Measurements from ENCODE around the gene TIMM13.
"Not testable (repeated sequence)": the region's sequence is repeated elsewhere in the genome, so short reads cannot be mapped to it uniquely, and the experiment has no call there.

Gene TIMM13

DNA sequence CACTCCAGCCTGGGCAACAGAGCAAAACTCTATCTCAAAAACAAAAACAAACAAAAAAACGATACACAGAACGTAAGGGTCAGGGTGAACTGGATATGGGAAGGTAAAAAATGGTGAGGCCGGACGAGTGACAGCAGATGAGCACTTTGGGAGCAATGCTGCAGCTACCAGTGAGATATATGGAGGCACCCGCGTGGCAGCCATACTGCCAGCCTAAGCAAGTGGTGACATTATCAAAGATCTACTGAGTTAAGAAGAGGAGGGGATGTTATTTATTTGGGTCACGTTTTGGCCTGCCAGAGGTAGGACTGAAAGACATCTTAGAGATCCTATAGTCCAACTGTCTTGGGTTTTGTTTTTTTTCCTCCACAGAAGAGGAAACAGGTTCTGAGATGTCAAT lies 14.2 kb downstream of the TIMM13 start:
- no peak for DNase-seq

- DNase-seq: no peak
These were observed 14.9 kb downstream of the TIMM13 start for GRCh38 chr19:2412449-2412848.

DNA sequence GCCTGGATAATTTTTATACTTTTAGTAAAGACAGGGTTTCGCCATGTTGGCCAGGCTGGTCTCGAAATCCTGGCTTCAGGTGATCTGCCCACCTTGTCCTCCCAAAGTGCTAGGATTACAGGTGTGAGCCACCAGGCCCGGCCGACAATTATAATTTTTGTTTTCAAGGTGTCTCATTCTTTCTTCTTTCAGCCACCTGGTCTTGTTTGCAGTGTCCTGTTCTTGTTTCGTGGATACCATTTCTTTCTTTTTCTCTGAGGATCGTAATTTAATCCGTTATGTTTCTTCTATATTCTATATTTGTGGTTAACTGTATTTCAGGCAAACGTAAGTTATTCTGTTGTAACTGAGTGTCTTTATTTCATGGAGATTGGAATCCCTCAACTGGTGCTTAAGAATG lies 15.7 kb downstream of the TIMM13 start:
- no peak for DNase-seq

DNA sequence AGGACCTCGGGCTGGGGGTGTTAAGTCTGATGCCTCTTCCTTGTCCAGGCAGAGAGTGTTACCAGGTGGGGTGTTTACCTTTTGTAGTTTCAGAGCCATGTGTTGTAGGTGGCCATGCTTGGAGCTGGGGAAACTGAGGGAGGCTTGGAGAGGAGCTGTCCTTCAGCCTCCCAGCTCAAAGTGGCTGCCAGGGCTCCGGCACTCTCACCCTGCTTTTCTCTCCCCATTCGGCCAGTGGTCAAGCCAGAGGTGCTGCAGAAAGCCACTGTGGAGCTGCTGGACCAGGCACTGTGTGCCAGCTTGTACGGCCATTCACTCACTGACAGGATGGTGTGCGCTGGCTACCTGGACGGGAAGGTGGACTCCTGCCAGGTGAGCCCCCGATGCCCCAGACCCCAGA lies 17.4 kb downstream of the TIMM13 start:
- DNase-seq: no peak

DNA sequence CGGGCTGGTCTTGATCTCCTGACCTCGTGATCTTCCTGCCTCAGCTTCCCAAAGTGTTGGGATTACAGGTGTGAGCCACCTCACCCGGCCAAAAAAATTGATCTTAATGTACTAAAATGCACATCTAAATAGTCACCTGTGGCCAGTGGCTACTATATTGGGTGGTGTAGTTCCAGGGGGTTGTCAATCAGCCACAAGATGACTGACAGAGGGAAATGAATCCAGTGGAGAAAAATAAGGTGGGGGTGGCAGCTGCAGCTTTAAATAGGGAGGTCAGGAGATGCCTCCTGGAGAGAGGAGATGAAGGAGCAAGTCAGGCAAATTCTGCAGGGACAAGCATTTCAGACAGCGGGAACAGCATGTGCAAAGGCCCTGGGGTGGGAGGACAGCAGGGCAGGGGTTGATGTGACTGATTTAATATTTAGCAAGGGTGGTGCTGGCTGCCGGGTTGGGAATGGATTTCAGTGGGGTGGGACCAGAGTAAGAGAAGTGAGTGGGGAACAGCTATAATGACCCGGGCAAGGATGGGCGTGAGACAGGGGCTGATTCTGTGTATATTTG lies 18.0 kb downstream of the TIMM13 start:
- no peak for DNase-seq

DNA sequence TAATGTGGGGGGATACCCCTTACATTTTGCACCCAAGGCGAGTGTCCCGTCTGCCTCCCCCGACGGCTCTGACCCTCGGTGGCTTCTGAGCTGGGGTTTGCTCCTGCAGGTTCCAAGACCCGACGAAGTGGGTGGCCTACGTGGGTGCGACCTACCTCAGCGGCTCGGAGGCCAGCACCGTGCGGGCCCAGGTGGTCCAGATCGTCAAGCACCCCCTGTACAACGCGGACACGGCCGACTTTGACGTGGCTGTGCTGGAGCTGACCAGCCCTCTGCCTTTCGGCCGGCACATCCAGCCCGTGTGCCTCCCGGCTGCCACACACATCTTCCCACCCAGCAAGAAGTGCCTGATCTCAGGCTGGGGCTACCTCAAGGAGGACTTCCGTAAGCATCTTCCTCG lies 19.1 kb downstream of the TIMM13 start:
- no peak for DNase-seq

GRCh38 chr19:2399582-2399981 lies 27.8 kb downstream of the TIMM13 start:
- no peak for DNase-seq

DNA sequence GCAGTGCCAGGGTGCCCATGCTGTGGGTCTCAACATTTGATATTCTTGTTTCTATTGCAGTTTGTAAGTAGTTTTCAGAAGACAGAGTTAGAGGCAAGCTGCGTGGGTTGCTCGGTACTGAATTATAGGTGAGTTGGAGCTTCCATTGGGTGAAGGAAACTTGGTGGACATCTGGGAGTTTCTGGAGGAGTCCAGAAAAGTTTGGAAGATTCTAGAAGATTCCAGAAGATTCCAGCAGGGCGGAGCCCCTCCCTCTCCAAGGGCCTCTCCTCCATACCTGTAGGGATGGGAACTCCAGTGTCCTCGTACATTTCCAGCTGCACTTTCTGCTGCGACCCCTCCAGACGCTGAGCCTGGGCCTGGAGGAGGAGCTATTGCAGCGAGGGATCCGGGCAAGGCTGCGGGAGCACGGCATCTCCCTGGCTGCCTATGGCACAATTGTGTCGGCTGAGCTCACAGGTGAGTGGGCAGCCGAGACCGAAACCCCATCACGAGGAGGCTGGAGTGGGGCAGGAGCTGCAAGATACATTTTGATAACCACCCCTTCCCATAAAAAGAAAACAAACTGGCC lies 28.6 kb downstream of the TIMM13 start:
- DNase-seq: no peak

- not testable (repeated sequence) for DNase-seq
These were observed 30.2 kb downstream of the TIMM13 start for GRCh38 chr19:2397173-2397572.

DNA sequence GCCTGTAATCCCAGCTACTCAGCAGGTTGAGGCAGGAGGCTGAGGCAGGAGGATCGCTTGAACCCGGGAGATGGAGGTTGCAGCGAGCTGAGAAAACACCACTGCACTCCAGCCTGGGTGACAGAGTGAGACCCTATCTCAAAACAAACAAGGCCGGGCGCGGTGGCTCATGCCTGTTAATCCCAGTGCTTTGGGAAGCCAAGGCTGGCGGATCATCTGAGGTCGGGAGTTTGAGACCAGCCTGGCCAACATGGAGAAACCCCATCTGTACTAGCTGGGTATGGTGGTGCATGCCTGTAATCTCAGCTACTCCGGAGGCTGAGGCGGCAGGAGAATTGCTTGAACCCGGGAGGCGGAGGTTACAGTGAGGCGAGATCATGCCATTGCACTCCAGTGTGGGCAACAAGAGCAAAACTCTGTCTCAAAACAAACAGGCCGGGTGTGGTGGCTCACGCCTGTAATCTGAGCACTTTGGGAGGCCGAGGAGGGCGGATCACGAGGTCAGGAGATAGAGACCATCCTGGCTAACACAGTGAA lies 32.0 kb downstream of the TIMM13 start:
- not testable (repeated sequence) for DNase-seq

GRCh38 chr19:2394442-2395292 lies 32.7 kb downstream of the TIMM13 start:
- DNase-seq: peak in 1 of 2 donors; percentile 63

- no peak for DNase-seq
These were observed 33.3 kb downstream of the TIMM13 start for GRCh38 chr19:2394054-2394441.

GRCh38 chr19:2392899-2393298 lies 34.5 kb downstream of the TIMM13 start:
- DNase-seq: not testable (repeated sequence)

DNA sequence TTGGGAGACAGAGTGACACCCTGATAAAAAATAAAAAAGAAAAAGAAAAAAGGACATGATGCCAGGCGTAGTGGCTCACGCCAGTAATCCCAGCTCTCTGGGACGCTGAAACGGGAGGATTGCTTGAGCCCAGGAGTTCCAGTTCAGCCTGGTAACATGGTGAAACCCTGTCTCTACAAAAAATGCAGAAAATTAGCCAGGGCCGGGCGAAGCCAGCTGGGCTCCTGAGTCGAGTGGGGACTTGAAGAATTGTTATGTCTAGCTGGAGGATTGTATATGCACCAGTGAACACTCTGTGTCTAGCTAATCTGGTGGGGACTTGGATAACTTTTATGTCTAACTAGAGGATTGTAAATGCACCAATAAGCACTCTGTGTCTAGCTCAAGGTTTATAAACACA lies 35.0 kb downstream of the TIMM13 start:
- DNase-seq: no peak

- DNase-seq: no peak
These were observed 36.2 kb downstream of the TIMM13 start for GRCh38 chr19:2391118-2391725.

GRCh38 chr19:2389594-2389993 lies 37.8 kb downstream of the TIMM13 start:
- DNase-seq: no peak

GRCh38 chr19:2387367-2388288 lies 39.8 kb downstream of the TIMM13 start:
- no peak for DNase-seq

- no peak for DNase-seq
These were observed 42.2 kb downstream of the TIMM13 start for GRCh38 chr19:2385053-2385721.

DNA sequence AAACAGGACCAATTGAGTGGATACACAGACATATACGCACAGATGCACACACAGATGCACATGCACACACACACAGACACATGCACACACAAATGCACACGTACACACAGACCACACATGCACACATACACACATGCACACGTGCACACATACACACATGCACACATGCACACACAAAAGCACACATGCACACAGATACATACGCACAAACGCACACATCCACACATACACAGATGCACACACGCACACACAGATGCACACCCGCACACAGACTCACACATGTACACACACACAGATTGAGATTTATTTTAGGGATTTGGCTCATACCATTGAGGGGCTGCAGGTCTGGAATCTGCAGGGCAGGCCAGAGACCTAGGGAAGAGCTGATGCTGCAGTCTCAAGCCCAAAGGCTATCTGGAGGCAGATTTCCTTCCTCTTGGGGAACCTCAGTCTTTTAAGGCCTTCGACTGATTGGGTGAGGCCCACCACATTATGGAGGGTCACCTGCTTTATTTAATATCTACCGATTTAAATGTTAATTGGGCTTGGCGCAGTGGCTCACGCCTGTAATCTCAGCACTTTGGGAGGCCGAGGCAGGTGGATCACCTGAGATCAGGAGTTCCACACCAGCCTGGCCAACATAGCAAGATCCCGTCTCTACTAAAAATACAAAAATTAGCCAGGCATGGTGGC lies 44.7 kb downstream of the TIMM13 start:
- no peak for DNase-seq

GRCh38 chr19:2381148-2381820 lies 46.1 kb downstream of the TIMM13 start:
- no peak for DNase-seq

- no peak for DNase-seq
These were observed 46.8 kb downstream of the TIMM13 start for GRCh38 chr19:2380567-2380966.

Data from bone marrow (tissue), 2 donors.